HG03139 (cell line): Measurements from ENCODE around the gene MAB21L3.

Experiments
- ATAC-seq: cut with Tn5 transposase; IDR thresholded peaks from one replicate; pipeline ENCODE4 v1.9.1; 2021; ENCODE audit not compliant: unreplicated experiment

Gene MAB21L3

DNA sequence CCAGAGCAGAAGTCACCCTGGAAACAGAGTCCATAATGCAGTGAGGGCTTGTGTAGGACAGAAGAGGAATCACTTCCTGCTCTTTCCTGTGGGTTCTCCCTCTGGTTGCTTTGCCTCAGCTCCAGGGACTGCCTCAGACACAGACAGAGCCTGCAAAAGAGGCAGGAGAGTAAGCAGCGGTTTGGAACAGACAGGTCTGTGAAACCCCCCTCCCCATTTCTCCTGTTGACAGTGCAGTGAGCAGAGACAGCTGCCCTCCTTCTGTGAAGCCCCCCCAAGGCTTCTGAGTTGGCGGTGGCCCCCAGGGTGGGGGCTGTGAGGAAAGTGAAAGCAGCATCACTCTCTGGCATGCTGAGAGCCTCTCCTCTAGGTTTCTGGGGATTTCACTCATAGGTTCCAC lies 53.0 kb downstream of the MAB21L3 start:
- ATAC-seq: no peak

DNA sequence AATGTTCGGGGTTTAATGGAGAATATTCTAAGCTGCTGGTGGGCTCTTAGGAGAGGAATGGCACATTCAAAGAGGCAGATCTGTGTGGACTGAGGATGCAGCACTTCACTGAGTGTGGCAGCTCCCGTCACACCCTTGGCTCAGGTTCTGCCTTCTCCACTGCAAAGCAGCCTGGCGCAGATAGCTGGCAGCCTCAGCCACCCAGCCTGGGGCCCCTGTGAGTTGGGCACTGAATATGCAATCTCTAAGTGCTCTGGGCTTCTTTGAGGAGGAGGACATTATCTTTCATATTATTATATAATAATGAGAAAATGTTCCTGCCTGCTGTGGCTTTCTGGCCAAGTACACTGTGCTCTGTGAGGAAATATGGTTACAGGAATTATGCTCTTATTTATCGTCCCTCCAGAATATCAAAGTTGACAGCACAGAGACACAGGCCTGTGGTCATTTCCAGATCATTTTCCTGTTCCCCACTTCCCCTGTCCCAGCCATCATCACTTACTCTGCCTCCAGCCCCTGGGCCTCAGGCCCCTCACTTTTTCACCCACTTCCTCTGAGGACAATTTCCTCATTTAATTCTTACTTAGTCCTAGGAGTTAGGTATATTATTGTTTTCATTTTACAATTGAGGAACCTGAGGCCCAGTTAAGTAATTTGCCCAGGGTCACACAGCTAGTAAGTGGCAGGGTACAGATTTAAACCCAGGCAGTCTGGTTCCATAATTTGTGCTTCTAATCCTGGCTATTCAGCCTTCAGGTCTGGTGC lies 53.6 kb downstream of the MAB21L3 start:
- ATAC-seq: no peak

DNA sequence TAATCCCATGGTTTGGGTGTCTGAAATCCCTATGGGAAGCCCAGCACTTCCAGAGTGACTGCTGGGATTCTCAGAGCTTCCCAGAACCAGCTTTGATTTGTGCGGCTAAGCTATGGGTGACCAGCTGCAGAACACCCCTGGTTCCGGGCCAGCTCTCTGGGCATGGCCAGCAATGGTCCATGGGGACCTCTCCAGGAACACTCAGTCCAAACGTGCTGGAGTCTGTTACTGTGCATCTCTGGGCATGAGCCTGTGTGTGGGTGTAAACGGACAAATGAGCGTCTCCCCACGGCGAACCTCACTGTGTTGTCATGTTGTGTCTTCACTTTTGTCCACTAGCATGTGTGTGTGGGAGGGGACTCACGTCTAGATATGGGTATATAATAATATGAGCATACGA lies 54.4 kb downstream of the MAB21L3 start:
- ATAC-seq: no peak

DNA sequence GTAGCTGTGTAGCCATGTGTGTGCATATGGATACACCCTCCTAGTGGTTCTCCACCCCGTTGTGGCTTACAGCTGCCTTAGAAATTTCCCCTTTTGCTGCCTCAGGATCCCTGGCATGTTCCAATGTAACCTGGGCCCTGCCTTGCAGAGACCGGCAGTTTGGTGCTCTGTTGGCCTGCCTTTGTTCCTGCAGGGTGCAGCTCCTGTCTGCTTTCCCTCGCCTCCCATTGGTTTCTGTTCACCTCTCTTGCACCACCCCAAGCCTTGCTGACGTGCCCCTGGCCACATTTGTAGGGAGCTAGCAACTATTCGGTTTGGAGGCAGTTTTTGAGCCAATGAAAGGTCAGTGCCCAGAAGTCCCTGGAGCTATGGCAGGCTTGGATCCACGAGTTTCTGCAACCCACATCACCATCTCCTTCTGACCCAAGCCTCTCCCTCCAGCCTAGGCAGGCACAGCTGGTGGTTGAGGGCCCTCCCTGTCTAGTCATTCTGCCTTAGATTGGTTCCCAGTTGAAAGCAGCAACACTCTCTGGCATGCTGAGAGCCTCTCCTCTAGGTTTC lies 54.9 kb downstream of the MAB21L3 start:
- ATAC-seq: no peak

DNA sequence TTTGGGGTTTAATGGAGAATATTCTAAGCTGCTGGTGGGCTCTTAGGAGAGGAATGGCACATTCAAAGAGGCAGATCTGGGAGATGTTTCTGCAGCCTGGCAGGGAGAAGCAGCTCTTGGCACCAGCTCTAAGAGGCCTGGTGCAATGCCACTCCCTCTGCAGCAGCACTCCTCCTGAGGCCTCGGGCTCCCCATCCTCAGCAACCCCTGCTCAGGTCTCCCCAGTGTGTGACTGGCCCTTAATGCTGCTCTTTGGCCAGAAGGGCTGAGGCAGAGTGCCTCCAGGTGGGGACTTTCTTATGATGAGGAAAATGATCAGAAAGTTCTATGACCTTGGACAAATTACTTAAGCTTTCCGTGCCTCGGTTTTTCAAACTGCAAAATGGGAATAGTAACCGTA lies 55.5 kb downstream of the MAB21L3 start:
- no peak for ATAC-seq

DNA sequence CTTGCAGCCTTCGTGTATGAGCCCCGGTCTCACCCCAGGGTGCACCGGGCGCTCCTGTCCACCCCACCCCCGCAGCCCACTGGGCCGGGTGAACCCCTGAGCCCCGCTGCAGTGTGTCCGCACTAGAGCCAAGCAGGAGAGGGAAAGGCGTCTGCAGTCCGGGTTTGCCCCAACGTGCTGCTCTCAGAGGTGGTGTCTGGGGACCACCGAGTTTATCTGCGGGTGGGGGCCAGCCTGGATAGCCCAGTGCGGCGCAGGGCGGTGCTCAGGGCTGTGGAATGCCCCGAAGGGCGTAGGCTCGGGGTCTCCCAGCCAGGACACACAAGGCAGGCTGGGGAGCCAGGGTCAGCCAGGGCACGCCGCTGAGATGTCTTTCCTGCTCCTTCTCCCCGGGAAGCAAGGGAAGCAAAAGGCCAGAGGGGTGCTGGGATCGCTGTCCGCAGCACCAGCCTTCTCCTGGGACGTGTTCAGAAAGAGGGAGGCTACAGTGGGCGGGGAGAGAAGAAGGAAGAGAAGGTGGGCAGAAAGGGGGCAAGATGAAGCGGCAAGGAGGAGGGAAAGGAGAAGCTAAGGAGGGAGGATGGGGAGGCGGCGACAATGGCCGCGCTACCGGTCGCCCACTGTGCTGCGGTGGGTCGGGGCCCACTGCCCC lies 56.6 kb downstream of the MAB21L3 start:
- ATAC-seq: no peak

DNA sequence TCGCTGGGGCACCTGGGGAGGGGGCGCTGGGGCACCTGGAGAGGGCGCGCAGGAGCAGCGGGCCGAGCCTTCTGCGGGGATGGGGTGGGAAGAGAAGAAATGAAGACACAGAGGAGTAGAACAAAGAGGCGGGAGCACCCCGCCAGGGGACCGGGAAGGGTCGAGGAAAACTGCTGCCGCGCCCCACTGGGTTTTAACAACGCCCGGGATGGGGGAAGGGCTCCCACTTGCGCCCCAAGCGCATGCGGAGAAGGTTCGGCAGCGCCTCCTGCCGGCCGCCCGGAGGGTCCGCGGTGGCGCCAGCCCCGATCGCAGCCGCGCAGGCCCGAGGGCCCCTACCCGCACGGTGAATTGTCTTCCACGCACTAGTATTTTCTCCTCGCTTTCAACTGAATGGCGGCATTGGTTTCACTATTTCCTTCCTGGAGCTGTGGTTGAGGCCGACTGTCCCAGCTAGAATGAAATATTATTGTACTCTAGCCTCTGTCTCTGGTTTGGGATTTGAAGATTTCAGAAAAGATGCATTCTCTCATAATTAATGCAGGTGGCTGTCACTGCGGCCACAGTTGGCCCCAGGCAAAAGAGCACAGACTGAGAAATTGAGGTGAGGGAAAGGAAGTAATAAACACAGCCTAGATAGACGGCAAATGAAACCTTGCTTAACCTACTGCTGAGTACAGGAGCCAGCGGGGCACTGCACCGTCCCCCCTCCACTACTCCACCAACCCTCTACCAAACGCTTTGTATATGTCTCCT lies 57.3 kb downstream of the MAB21L3 start:
- ATAC-seq: peak; percentile 65

DNA sequence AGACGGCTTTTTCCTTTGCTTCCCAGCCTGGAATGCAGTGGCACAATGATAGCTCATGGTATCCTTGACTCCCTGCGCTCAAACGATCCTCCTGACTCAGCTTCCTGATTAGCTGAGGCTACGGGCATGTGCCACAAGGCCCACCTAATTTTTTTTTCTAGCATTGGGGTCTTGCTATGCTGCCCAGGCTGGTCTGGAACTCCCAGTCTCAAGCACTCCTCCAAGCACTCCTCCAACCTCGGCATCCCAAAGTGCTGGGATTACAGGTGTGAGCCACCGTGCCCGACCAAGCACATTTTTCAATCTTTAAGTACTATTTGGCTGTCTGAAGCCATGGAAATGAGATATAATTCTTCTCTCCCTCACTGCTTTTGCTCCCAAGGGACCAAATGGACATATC lies 58.7 kb downstream of the MAB21L3 start:
- ATAC-seq: no peak

DNA sequence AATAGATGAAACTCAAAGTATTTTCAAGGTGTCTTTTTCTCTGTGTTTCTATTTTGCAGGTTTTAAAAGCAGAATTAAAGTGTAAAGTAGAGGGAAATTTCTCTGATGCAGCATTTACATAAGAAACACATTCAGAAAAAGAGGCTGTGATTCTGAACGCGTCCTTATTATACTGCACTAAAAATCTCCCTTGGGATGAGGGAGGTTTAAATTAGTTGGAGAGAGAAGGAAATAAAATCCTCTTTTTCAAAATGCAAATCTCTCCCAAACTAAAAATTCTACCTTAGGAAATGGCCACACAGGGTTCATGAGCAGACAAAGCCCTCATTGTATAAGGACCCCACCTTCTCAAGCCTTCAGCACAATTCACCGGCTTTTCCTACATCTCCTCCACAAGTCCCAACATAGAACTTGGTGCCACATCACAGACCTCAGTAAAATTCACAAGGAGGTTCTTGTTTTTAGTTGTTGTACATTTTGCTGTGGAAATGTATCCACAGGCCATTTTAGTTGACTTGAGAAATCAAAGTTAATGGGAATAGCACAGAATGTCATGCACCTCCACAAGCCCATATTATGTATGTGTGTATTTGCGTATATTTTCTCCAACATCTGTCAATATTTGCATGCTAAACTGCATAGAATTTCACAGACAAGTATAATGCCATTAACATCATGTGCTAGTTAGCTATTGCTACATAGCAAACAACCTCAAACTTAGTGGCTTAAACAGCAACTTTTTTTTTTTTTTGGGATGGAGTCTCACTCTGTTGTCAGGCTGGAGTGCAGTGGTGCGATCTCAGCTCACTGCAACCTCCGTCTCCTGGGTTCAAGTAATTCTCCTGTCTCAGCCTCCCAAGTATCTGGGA lies 59.8 kb downstream of the MAB21L3 start:
- ATAC-seq: no peak

DNA sequence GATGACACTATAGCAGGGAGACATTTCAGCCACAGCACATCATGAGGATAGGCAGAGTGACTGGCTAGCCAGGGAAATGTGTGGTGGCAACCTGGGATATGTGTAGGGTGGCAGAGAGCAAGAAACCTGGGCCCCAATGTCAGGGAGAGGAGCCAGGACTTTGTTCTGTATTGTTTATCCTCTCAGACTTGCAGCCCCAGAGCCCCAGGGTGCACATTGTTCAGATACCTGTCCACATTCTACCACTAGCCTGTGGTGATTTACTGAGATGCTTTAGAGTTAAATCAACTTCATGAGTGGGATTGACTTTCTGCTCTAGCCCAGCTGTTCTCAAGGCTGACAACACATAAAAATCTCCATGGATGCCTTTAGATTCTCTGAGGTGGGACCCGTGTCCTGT lies 61.5 kb downstream of the MAB21L3 start:
- ATAC-seq: no peak

DNA sequence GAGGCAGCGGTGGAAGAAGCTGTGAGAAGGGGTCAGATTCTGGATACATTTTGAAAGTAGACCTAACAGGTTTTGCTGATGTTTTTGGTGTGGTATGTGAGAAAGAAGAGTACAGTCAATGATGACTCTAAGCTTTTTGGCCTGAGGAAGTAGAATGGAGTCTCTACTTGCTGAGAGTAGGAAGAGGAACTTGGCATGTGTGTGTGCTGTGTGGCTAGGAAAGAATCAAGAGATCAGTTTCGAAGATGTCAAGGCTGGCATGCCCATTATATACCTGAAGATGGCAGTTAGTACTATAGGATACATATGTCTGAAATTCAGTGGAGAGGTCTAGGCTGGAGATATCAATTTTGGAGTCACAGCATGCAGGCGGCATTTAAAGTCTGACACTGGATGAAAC lies 64.4 kb downstream of the MAB21L3 start:
- ATAC-seq: no peak

DNA sequence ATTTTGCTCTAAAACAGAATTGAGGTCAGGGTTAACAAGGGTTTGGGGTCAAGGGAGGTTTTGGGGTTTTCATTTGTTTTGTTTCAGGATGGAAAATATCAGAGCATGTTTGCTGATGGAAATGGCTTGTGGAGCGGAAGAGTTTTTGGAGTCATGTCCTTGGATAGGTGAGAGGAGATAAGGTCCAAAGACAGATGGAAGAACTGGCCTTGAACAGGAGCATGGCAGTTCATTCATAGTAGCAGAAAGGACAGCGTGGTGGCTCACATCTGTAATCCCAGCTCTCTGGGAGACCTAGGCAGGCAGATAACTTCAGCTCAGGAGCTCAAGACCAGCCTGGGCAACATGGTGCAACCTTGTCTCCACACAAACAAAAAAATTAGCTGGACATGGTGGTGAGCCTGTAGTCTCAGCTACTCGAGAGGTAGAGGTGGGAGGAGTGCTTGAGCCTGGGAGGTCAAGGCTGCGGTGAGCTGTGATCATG lies 65.1 kb downstream of the MAB21L3 start:
- no peak for ATAC-seq

DNA sequence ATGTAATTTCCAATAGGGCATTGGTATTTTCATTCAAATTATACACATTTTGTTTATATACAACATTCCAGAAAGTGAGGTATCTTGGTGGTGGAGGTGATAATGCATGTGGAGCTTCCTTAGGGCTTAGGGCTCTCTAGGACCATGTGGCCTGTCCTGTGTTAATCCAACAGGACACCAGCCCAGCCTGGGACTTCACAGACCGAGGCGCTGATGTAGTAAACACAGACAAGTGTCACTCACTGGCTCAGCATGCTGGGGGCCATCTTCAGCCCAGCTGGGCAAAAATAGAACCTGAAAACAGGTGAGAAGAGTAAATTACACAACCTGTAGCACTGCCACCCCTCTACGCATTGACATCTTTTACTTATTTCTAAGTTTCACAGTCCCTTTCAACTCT lies 66.7 kb downstream of the MAB21L3 start:
- ATAC-seq: no peak

DNA sequence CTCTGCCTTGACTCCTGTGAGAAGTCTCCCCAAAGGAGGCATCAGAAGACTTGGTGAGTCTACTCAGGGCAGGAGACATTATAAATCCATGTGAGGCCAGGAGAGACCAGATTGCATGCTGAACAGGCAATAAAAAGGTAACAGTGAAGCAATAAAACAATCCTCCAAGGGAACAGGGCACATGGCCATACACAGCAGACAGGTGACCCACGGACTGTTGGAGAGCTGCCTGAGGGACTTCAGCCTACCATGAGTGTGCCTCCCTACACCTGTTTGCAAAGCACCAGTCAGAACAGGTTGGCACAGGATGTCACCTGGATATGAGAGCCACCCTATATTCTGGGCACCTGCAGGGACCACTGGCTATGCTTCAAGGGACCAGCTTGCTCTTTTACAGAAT lies 67.6 kb downstream of the MAB21L3 start:
- ATAC-seq: no peak

DNA sequence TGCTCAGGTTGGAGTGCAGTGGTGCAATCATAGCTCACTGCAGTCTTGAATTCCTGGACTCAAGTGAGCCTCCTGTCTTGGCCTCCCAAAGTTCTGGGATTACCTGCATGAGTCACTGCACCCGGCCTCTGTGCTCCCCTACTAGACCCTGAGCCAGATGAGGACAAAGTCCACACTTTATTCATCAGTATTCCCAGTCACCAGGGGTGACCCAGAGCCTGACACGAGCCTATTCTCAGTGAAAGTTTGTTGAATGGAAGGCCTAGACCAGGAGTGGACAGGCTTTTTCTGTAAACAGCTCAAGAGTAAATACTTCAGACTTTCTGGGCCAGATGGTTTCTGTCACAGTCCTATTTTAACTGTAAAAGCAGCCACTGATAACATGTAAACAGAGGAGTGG lies 68.2 kb downstream of the MAB21L3 start:
- no peak for ATAC-seq

DNA sequence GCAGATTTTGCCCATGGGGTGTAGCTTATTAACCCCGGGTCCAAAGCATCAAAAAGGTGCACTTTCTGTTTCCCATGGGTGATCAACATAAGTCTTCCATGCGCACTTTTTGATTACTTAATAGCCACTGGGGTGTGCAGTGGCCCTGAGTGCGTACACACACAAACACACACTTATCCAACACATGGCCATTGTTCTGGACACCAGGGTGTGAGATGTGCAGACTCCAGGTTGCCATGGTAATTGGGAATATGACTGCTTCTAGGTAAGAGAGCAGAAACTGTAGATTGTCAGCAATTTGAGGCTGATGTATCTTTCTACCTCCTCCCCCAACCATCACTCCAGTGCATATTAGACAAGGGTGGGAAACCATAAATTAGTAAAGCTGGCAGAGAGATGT lies 68.8 kb downstream of the MAB21L3 start:
- no peak for ATAC-seq

DNA sequence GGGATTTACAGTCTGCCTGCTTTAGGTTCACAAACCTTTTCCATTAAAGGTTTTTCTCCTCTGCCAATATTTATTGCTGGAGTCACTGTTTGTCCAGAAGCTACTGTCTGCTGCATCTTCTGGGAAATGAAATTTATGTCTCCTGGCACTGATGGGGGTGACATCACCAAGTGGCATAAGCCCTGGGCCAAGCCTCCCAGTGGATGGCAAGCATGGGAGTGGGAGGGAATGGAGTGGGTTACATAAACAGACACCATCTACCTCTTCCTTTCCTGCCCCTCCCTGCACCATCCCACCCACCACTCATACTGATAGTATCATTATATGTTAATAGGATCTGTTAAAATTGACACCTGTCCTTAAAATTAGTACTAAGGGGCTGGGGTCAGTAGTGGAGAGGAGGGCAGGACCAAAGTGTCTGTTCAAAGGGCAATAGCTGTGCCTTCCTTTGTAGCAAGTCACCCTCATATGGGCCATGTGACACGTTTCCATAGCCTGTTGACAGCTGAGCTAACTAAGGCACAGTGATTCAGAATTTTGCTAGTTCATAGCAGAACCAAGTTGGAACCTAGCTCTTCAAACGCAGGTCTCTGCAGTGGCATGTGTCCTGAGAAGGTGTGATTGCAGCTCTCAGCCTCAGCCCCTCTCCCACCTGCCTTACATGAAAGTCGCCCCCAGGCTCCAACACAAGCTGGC lies 71.0 kb downstream of the MAB21L3 start:
- no peak for ATAC-seq
